ENCODE data around the gene ANAPC4.

Gene ANAPC4

DNA sequence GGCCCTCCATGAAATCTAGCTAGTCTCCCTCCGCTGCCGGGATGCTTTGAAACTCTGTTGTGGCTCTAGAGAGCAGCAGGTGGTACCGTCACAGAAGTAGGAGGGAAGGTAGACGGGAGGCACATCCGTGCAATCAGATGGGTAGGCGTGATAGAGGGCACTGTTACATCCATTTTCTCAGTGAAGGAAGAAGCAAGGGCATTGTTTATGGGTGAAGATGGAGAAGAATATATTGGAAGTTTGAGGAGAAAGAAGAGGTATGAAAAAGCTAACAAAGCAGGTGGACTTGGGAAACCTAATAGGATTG is 1.3 kb downstream of the ANAPC4 start:
- no peak for DNase-seq

- DNase-seq = no peak
Measured at GRCh38 chr4:25379591-25379990, 2.5 kb downstream of the ANAPC4 start.

DNA sequence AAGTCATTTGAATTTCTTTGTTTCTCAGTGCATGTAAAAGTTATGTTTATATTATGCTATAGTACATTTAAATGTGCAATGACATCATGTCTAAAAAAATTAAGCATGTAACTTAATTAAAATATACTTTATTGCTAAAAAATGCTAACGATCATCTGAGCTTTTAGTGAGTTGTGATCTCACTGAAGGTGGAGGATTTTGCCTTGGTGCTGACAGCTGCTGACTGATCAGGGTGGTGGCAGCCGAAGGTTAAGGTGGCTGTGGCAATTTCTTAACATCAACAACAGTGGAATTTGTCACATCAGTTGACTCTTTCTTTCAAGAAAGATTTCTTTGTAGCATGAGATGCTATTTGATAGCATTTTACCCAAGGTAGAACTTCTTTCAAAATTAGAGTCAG is 6.6 kb downstream of the ANAPC4 start:
- DNase-seq = no peak

DNA sequence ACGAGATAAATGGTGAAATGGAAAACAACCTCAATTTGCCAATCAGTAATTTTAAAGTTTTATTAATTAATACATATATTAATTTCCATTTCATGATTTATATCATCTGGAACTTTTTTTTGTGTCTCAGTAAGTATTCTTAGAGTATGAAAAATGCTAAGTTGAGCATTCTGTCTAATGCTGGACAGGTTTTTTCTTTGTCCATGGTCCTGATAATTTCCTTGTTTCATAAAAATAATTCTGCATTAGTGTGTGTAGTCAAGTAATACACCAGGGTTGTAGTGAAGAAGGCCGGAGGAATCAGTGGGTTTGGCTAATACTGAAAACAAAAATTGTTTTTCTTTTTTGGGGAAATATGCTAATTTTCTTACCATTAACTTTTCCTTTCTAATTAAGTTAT is 9.9 kb downstream of the ANAPC4 start:
- no peak for DNase-seq

GRCh38 chr4:25397305-25397704 is 20.2 kb downstream of the ANAPC4 start:
- no peak for DNase-seq

- no peak for DNase-seq
Measured at GRCh38 chr4:25399510-25399909, 22.4 kb downstream of the ANAPC4 start.

DNA sequence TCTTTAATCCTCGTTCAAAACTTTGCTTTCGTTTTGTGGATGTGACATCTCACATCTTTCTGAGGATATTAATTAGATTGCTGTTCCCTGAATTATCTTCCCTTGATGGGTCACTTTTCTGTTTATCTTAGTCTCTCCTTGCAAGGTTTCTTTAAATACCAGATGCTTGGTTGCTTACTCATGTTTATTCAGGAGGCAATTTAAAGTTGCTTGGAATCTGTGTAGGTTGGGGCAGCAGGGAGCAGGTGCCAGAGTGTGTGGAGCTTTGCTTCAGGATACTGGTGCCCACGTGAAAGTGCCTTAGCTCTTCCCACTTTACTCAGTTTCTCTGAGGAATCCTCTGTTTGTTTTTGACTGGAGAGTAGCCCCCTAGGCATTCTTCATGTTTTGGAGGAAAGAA is 24.0 kb downstream of the ANAPC4 start:
- DNase-seq = no peak

DNA sequence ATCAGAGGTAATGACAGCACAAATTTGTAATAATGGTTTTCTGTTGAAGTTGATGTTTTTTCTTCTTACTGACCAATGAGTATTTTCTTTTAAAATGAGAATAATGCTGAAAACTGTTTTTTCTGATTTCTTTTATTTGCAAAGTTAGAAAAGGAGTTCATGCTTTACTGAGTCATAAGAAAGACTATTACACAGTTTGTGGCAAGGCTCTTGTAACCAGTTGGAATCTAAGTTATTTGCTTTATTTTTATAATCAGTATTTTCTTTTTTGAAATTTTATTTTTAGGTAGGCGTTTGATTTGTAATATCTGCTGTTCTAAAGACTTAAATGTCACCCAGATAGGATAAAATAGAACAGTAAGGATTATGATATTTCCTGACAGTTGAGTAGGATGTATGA is 25.5 kb downstream of the ANAPC4 start:
- DNase-seq = no peak

- no peak for DNase-seq
Measured at GRCh38 chr4:25403699-25404098, 26.6 kb downstream of the ANAPC4 start.

DNA sequence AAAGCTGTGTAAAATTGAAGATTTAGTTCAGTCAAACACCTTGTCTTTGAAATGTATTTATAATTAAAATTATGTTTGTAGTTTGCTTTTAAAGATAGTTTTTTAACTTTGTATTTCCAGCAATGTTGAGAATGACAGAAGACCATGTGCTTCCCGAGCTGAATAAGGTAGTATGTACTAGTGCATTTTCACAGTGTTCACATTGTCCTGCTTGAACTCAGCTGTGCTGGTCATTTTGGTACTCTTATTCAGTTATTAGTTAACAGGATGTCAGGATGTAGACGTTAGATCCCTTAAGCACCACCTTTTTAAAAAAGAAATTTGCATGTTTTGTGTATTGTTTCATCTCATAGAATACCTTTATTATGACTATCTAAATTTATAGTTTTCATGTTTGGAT is 28.4 kb downstream of the ANAPC4 start:
- no peak for DNase-seq

DNA sequence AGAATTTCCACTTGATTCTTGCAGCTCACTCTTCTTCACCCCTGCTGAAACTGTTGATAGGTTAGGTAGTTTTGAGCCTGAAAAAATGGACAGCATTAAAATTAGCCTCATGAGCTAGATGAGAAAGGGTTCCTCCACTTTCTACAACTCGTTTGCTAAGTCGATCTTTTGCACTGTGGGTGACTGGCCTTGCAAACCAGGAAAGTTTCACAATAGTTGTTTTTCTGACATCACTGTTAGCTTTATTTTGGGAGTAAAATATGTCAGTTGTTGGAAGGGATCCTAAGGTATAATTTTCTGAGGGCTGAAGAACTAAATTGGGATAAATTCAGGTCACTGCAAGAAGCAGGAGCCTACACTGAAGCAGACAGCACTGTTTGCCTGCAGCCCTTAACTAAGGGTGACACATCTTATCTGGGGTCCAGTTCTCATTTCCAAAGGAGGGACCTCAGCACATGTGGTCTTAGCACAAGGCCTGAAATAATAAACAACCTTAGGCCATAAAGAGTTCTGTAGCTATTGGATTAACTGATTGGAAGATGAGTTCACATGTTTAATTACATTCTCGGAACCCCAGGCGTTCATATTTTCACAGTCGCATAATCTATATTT is 29.1 kb downstream of the ANAPC4 start:
- DNase-seq = no peak

GRCh38 chr4:25410820-25411529 is 33.9 kb downstream of the ANAPC4 start:
- no peak for DNase-seq

DNA sequence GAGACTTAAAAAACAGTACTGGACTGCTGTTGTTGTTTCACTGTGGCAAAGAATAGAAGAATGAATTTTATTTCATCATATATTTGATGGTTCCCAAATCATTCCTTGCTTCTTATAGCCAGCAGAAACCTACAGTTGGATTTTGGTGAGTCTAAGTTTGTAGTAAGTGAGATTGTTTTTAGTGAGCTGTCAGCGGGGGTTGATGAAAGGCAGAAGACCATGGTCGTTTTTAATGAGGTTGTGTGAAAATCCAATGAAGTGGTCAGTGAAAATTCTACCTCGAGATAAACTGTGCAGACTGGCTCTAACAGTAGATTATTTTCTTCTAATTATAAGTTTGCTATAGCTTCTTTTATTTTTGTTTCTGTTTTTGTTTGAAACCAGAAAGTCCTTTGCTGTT is 36.2 kb downstream of the ANAPC4 start:
- DNase-seq = no peak

- no peak for DNase-seq
Measured at GRCh38 chr4:25417014-25417413, 40.0 kb downstream of the ANAPC4 start.

DNA sequence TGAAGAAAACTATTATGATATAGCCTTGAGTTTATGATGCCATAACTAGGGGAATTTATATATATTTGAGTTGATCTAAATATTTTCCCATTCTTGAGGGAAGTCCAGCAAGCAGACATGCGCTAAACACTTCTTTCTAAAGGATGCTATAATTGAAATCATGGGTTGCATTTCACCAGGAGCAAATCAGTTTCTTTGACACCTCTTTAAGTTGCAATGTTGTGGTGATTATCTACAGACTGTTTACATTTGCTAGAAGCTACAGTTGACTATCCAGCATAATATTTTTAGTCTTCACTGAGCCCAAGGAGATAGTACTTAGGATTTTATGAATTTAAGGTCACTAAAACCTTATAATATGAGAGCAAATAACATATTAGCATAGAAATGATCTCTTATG is 43.9 kb downstream of the ANAPC4 start:
- no peak for DNase-seq

GRCh38 chr4:25421816-25422525 is 44.9 kb downstream of the ANAPC4 start:
- no peak for DNase-seq

DNA sequence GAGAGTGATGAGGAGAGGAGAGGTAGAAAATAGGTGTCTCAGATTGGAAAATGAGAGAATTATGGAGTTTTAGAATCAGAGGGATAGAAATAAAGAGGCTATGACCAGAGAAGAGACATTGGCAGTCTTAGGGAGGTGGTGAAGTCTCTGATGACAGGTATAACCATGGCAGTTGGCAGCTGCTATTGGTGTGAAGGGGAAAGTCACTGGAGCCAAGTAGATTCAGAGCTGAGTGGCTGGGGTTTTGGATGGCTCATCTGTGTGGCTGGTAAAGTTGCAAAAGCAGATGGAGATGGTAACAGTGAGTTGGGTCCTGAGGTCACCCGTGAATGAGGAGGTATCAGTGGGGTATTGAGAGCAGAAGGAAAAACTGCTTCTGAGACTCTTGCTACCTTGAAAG is 46.5 kb downstream of the ANAPC4 start:
- DNase-seq = no peak

- no peak for DNase-seq
Measured at GRCh38 chr4:25424539-25425228, 47.6 kb downstream of the ANAPC4 start.

DNA sequence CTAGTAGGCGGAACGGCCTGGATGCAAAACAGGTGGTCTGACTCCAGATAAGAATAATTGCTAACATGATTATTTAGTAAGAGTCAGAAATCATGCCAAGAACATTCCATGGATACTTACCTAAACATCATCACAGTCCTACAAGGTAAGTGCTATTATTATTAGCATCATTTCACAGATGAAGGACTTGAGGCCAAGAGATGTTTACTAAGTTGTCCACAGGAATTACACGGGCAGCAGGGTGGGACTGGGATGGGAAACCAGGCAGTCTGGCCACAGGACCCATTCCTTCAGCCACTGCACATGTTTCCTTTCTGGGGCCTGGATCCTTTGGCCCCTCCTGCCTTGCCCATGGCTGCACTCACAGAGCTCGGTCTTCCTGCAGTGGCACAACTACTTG is 48.3 kb downstream of the ANAPC4 start:
- DNase-seq = no peak

DNA sequence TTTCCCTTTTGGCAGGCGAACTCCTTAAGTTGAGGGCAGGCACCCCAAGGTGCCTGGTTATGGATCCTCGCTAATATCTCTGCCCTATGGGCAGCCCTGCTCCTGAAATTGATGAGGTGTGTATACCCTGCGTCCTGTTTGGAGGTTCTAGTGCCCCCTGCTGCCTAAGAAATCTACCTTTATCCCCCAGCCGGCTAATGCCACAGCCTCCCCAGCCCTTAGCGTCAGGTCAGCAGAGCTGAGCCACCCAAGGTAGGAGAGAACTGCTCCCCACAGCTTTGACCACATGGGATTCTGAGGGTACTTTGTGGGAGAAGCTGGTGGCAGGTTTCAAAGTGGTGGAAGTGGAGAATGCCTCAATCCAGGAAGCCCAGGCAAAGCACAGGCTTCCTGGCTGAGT is 50.8 kb downstream of the ANAPC4 start:
- DNase-seq = no peak

DNA sequence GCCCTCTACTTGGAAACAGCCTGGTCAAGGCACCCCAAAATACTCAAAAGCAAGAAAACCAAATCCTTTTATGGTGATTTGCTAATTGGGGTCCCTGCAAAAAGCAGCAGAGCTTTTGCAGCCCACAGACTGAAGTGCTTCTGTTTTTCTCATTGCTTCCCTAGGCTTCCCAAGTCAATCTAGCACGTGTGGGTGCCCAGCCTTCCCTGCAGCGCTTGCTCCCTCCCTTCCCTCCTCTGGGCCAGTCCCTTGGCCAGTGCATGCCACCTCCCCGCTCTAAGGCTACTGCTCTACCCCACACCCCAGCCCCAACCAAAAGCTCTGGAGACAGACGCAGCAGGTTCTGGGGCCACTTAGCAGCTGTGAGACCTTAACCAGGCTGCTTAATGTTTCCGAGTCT is 53.6 kb downstream of the ANAPC4 start:
- DNase-seq = no peak

- DNase-seq = no peak
Measured at GRCh38 chr4:25433966-25434827, 57.1 kb downstream of the ANAPC4 start.

DNA sequence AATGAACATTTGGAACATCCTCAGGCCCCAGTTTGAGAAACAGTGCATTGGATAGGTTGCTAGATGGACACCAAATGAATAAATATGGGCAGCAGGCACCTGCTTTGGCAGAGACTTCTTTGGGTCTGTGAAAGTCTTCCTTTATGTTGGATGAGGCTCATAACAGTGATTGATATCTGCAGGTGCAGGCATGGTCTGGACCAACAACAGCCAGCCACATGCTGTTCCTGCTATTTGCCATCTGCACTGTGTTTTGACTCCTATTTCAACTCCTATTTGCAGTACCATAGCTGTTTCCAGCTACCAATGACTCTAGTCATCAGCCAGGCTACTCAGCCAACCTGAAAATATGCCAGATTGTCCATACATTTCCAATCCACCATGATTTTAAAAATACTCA is 60.9 kb downstream of the ANAPC4 start:
- no peak for DNase-seq
